Measurements from ENCODE around the gene SRRM4. TPM values are rescaled to one million over a fixed set of nuclear protein-coding genes. Genes with fewer than 3 reads are reported as not detected.

The SRRM4 gene, protein sequence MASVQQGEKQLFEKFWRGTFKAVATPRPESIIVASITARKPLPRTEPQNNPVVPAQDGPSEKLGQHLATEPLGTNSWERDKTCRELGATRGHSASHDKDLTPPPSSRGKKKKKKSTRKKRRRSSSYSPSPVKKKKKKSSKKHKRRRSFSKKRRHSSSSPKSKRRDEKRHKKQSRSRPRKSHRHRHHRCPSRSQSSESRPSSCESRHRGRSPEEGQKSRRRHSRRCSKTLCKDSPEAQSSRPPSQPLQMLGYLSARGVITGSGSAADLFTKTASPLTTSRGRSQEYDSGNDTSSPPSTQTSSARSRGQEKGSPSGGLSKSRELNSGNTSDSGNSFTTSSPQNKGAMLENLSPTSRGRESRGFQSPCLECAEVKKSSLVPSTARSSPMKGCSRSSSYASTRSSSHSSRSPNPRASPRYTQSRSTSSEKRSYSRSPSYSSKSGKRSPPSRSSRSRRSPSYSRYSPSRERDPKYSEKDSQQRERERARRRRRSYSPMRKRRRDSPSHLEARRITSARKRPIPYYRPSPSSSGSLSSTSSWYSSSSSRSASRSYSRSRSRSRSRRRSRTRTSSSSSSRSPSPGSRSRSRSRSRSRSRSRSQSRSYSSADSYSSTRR
- total RNA-seq (2014; rRNA removed; shearing (Covaris generic)), result 0.04 TPM in 1 of 2 replicates, not detected in the other

GRCh38 chr12:118981285-118982211 lies at the start of gene SRRM4:
SRRM4 (plus strand) TSS chr12:118981541; CDS start chr12:118981883, 342 bp downstream.
- DNase-seq (ENCODE audit: low spot score), result no peak

- DNase-seq (ENCODE audit: low spot score), result no peak
Observed at GRCh38 chr12:118946256-118946655, 35.1 kb upstream of the SRRM4 start.

GRCh38 chr12:118958520-118958919 lies 22.8 kb upstream of the SRRM4 start:
- no peak for DNase-seq (ENCODE audit: low spot score)

- DNase-seq (ENCODE audit: low spot score), result no peak
Observed at GRCh38 chr12:118959348-118959747, 22.0 kb upstream of the SRRM4 start.

GRCh38 chr12:118959985-118960560 lies 21.3 kb upstream of the SRRM4 start:
- no peak for DNase-seq (ENCODE audit: low spot score)

- DNase-seq (ENCODE audit: low spot score), result no peak
Observed at GRCh38 chr12:118960865-118961264, 20.5 kb upstream of the SRRM4 start.

GRCh38 chr12:118964988-118965387 lies 16.4 kb upstream of the SRRM4 start:
- no peak for DNase-seq (ENCODE audit: low spot score)

DNA sequence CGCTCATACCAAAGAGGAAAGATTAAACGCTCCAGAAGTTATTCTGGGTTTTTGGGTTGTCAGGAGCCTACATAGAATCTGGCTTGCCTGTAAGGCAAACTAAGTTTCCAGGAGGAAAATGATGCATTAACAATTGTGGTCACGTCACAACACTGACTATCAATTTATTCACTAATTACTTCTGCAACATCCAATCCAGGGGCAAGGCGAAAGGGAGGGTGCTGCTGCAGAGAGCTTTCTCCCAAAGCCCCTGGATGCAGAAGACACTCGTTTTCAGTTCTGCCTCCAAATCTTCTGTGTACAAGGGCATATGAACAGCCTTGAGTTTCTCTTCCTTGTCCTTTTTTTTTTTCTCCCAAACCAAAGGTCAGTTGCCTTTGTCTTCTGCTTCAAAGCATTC lies 10.5 kb upstream of the SRRM4 start:
- DNase-seq (ENCODE audit: low spot score), result no peak

DNA sequence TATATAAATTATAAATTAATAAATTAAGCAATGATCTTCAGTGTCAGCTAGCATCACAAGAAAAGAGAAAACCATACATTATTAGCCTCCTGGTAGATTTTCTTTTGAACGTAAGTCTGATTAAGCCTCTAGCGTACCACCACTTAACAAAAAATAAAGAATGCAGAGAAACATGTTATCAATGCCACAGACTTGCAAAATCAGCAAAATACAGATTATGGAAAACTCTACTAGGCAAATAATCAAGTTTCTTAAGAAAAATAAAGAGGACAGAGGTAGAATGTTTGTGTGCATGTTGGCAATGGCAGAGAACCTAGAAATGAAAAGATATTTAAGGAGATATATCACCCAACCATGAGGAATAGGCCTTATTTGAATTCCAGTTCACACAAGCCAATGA lies 8.4 kb upstream of the SRRM4 start:
- no peak for DNase-seq (ENCODE audit: low spot score)

GRCh38 chr12:118979763-118980406 lies 1.5 kb upstream of the SRRM4 start:
- peak; percentile 21 for DNase-seq (ENCODE audit: low spot score)

GRCh38 chr12:118980407-118981014 lies 830 bp upstream of the SRRM4 start:
- no peak for DNase-seq (ENCODE audit: low spot score)

DNA sequence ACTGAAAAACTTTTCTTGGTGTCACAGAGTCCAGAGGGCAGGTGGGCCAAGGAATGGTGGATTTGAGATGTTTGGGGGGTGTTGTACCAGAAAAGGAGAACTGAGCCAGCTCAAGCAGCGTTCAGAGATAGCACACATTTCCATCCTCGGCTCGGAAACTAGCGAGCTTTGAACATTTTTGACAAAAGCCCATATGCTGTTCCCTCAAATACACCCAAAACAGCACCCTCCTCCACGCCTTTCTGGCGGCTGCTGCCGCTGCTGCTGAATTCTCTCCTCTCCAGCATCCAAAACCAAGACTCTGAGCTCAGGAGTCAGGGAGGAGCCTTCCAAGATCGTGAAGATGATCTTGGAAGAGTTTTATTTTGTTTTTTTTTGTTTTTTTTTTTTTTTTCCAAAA lies 961 bp downstream of the SRRM4 start:
- DNase-seq (ENCODE audit: low spot score), result no peak

DNA sequence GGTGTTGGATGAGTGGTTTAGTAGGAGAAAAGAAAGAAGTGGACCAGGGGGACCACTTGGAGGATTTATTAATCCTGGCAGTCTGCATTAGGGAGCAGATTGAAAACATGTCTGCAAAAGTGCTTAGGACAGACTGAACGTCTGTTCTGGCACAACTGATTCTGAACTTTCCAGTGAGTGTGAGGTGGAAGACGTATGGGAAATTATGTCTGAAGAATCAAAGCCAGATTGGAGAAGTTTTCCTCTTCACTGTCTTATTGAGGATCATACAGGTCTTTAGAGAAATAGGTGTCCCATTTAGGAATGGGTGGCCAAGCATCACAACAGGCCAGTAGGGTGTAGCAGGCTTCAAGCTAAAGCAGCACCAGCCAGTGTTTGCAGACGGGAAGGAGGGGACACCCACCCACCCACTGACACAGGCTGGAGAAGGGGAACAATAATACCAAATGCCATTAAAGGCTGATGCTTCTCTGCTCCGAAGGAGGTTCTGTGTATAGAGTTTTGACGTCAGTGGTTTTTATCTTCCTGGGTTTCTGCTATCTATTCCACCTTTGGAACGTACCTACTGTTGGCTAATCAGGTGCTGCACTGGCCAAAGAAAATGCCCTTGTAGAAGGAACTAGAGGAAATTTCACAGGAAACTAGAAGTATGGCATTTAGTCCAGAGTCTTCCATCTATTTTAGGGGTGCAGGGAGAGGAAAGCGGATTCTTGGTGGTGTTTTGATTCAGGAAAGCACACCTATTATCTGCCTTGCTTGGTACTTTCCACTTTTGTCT lies 1.8 kb downstream of the SRRM4 start:
- DNase-seq (ENCODE audit: low spot score), result no peak

DNA sequence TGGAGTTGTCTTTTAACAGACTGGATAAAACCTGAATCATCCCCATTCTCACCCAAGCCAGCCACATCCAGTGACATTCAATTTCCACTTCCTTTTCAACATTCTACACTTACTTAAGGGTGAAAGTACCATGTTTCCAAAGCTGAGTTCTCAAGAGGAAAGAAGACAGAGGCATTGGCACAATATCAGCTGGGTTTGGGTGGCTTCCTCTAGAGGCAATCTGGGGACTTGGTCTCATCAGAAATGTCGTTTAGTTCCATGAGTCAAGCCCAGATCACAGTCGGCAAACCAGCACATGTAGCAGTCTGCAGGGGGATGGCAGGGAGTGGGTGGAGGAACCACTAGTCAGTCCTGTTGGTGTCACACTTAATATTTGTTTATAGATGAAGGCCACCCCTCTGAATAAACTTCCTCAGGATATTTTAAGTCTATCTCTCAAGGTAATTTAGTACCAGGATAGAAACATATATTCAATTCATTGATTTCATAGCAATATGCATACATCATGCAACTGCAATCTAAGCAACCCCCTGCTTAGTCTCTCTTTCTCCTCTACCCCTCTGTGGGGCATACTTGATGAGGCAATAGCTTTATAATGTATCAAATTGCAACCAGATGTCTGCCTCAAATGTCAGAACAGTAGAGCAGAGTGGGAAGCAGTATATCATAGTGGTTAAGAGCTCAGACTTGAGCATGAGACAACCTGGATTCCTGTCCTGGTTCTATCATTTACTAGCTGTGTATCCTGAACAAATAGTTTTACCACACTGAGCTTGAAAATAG lies 3.0 kb downstream of the SRRM4 start:
- DNase-seq (ENCODE audit: low spot score), result no peak

DNA sequence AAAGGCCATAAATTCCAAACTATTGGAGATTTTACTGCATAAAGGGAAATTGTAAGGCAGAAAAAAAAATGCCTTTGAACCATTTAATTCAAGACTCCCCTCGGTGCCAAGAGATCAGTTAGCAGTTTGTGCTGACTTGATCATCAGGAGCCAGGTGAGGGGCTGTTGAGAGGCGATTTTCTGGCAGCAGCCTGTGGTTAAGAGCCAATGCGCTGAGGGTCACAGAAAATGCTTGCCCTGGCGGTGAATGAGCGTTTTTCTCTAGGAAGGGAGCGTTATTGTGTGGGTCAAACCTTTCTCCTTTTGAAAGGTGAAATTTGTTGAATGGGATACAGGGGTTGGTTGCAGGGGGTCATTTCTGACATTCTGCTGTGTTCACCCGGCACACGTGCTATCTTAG lies 4.7 kb downstream of the SRRM4 start:
- no peak for DNase-seq (ENCODE audit: low spot score)

DNA sequence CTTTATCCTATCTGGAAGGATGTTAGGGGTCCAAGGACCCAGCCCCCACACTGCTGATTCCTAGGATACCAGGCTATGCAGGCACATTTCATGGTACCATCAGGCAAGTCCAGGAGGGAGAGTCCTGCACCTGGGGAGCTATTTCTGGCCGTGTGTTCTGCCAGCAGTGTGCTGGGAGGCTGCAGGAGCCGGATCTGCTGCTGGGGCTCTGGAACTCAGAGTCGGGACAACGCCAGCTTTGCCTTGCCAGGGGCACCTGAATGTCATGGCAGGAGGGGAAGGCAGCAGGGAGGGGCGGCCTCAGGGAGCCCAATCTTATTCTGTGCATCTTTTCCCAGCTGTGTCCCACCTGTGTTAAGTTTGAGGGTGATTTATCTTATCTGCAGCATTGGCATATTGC lies 17.8 kb downstream of the SRRM4 start:
- DNase-seq (ENCODE audit: low spot score), result no peak

- no peak for DNase-seq (ENCODE audit: low spot score)
Observed at GRCh38 chr12:119005085-119005484, 23.7 kb downstream of the SRRM4 start.

DNA sequence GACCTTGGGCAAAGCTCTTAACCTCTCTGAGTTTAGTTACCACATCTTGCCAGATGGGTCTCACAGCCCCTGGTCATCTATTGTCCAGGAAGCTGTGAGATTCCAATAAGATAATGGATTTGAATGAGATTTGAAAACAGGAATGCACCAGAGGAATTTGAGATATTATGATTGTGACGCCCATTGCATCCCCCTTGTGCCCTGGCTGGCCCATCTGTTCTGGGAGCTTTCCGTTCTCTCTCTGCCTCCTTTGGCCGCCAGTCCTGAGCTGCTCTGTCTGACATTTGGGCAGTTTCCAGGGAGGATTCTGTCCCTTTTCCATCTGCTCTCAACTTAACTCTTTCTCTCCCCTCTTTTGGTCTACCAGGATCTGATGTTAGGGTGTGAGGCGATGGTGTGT lies 24.6 kb downstream of the SRRM4 start:
- no peak for DNase-seq (ENCODE audit: low spot score)

DNA sequence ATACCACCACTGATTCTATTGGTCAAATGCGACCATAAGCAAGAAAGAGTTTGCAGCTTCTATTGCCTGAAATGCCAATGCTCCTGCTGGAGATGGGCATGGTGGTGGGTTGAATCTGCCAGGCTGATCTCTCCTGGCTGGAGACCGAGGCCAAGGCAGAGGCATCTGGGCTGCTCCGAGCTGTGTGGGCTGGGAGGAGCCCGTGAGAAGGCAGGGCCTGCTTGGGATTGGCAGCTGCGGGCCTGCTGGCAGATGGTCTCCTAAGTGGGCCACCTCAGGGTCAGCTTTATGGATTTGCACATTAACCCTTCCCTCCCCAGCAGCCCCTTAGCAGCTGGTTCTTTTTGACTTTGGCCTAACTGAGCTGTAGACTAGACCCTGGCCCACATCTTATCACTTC lies 25.4 kb downstream of the SRRM4 start:
- no peak for DNase-seq (ENCODE audit: low spot score)
